Right renal cortex interstitium (tissue), 3 donors: ENCODE measurements around the gene SLC15A5. TPM values are rescaled to one million over a fixed set of nuclear protein-coding genes. Genes with fewer than 3 reads are reported as not detected.

Experiments used
- DNase-seq, 3 donors: peaks; one replicate each; pipeline ENCODE4 v3.0.0-alpha.2; 2013; ENCODE audit warnings: low read depth in 3 of 3, low spot score in 2 of 3
- polyA plus RNA-seq, 3 donors: library from polyadenylated mRNA; unstranded; fragments of 120-200 nt; gene quantifications; one replicate each; pipeline ENCODE4 v1.2.1, GENCODE V29; 2013; ENCODE audit not compliant: insufficient read length in 3 of 3

The SLC15A5 gene
- polyA plus RNA-seq, 3 donors = not detected

GRCh38 chr12:16183541-16183940 lies 93.9 kb downstream of the SLC15A5 start:
- no peak for DNase-seq

- no peak for DNase-seq
Observed at GRCh38 chr12:16175840-16176239, 101.6 kb downstream of the SLC15A5 start.

- DNase-seq = no peak
Observed at GRCh38 chr12:16174282-16174681, 103.2 kb downstream of the SLC15A5 start.

GRCh38 chr12:16171348-16171747 lies 106.1 kb downstream of the SLC15A5 start:
- DNase-seq = no peak

GRCh38 chr12:16168078-16168477 lies 109.4 kb downstream of the SLC15A5 start:
- no peak for DNase-seq

- DNase-seq = no peak
Observed at GRCh38 chr12:16166563-16167470, 110.7 kb downstream of the SLC15A5 start.

GRCh38 chr12:16165506-16165905 lies 112.0 kb downstream of the SLC15A5 start:
- peak in 2 of 3 donors; percentile 4 to 14 for DNase-seq

- DNase-seq = no peak
Observed at GRCh38 chr12:16163901-16164300, 113.6 kb downstream of the SLC15A5 start.

- DNase-seq = no peak
Observed at GRCh38 chr12:16163146-16163545, 114.3 kb downstream of the SLC15A5 start.

GRCh38 chr12:16159571-16159970 lies 117.9 kb downstream of the SLC15A5 start:
- DNase-seq = no peak

- no peak for DNase-seq
Observed at GRCh38 chr12:16158050-16158449, 119.4 kb downstream of the SLC15A5 start.

GRCh38 chr12:16155938-16156337 lies 121.5 kb downstream of the SLC15A5 start:
- DNase-seq = no peak

GRCh38 chr12:16154990-16155389 lies 122.5 kb downstream of the SLC15A5 start:
- no peak for DNase-seq

- DNase-seq = no peak
Observed at GRCh38 chr12:16152885-16153673, 124.4 kb downstream of the SLC15A5 start.

- DNase-seq = no peak
Observed at GRCh38 chr12:16150276-16150675, 127.2 kb downstream of the SLC15A5 start.

- DNase-seq = no peak
Observed at GRCh38 chr12:16148938-16149337, 128.5 kb downstream of the SLC15A5 start.

Other genes starting within 250 kb of the SLC15A5 start
- 10 to 100 TPM; 38.4 to 43.3 (median 43.0) TPM for gene MGST1, start 70.0 kb upstream of the SLC15A5 start, polyA plus RNA-seq